HL-60 (cell line): ENCODE measurements around the gene SREBF1.

Experiments
- DNase-seq, 2 experiments: peaks; one replicate each; pipeline ENCODE4 v3.0.0-alpha.2; 2010 to 2020; ENCODE audit warnings: low read depth in 1 of 2, low spot score in 1 of 2
- H3K27ac ChIP-seq: fragments of 250-450 bp; sonication (Bioruptor Pico); replicated peaks from 2 replicates; pipeline ENCODE4 v1.5.1; 2020; ENCODE audit warnings: mild to moderate bottlenecking, moderate library complexity
- H3K27me3 ChIP-seq: fragments of 250-450 bp; sonication (Bioruptor Pico); 2 replicates; pipeline ENCODE4 v1.5.1; 2021; ENCODE audit warnings: mild to moderate bottlenecking, moderate library complexity; ENCODE audit not compliant: insufficient read depth, poor library complexity, severe bottlenecking
- H3K4me3 ChIP-seq: replicated peaks from 2 replicates; pipeline ENCODE4 v1.5.1; 2011; ENCODE audit warnings: mild to moderate bottlenecking, control low read depth, low read length; ENCODE audit not compliant: insufficient read depth
- GABPA ChIP-seq: IDR thresholded peaks from 2 replicates; pipeline ENCODE4 v1.6.1; 2012; ENCODE audit warnings: low read depth
- POLR2AphosphoS5 ChIP-seq: IDR thresholded peaks from 2 replicates; pipeline ENCODE4 v1.6.1; 2012; ENCODE audit warnings: low read depth
- REST ChIP-seq: IDR thresholded peaks from 2 replicates; pipeline ENCODE4 v1.6.1; 2012; ENCODE audit warnings: low read depth; ENCODE audit not compliant: insufficient replicate concordance
- SPI1 ChIP-seq: IDR thresholded peaks from 2 replicates; pipeline ENCODE4 v1.6.1; 2012; ENCODE audit warnings: low read depth, mild to moderate bottlenecking, borderline replicate concordance
- TF ChIP-seq, protein P1 (sequence below): IDR thresholded peaks from one replicate; pipeline ENCODE4 v1.5.1; 2011; ENCODE audit warnings: low read length, control low read depth, inconsistent platforms; ENCODE audit not compliant: insufficient read depth

The SREBF1 gene

GRCh38 chr17:17814162-17815061 is 22.4 kb downstream of the SREBF1 start:
- Histone ChIP-seq H3K27me3 (no peaks in the 10 kb centered on the region), H3K4me3 (no peak overlapping the region), H3K27ac (no peak overlapping the region)
- TF ChIP-seq REST (no peak), POLR2AphosphoS5 (no peak), GABPA (no peak), SPI1 (no peak)
- TF ChIP-seq, protein P1, sequence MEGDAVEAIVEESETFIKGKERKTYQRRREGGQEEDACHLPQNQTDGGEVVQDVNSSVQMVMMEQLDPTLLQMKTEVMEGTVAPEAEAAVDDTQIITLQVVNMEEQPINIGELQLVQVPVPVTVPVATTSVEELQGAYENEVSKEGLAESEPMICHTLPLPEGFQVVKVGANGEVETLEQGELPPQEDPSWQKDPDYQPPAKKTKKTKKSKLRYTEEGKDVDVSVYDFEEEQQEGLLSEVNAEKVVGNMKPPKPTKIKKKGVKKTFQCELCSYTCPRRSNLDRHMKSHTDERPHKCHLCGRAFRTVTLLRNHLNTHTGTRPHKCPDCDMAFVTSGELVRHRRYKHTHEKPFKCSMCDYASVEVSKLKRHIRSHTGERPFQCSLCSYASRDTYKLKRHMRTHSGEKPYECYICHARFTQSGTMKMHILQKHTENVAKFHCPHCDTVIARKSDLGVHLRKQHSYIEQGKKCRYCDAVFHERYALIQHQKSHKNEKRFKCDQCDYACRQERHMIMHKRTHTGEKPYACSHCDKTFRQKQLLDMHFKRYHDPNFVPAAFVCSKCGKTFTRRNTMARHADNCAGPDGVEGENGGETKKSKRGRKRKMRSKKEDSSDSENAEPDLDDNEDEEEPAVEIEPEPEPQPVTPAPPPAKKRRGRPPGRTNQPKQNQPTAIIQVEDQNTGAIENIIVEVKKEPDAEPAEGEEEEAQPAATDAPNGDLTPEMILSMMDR, result no peak
- DNase-seq, result no peak

DNA sequence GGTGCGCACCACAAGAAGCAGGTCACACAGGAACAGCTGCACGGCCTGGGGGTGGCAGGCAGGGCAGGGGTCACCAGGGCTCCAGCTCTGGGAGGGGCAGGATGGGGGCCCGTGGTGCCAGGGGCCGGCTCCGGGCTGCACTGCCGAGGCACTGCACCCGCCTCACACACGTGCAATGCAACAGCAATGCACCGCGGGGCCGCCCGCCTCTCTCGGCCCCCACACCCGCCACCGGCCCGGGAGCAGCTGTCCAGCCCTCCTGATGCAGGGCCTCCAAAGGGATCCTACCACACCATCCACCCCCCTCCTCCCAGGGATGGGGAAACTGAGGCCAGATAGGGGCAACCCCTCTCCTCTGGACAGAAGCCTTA is 23.1 kb downstream of the SREBF1 start:
- Histone ChIP-seq H3K27me3 (no peaks in the 10 kb centered on the region), H3K4me3 (no peak overlapping the region), H3K27ac (no peak overlapping the region)
- no peak for DNase-seq
- TF ChIP-seq REST (no peak), GABPA (no peak), POLR2AphosphoS5 (no peak), SPI1 (no peak)
- TF ChIP-seq, protein P1, result no peak

- no peak for DNase-seq
- no peak for TF ChIP-seq SPI1
- TF ChIP-seq GABPA, result no peak
- no peak for TF ChIP-seq POLR2AphosphoS5
- TF ChIP-seq REST, result no peak
- TF ChIP-seq, protein P1, result no peak
- H3K4me3 ChIP-seq, result no peak overlapping the region
- H3K27me3 ChIP-seq, result no peaks in the 10 kb centered on the region
- H3K27ac ChIP-seq, result no peak overlapping the region
These were observed 23.6 kb downstream of the SREBF1 start for GRCh38 chr17:17813055-17813724.
